ENCODE measurements around the gene CENPQ.

The CENPQ gene

DNA sequence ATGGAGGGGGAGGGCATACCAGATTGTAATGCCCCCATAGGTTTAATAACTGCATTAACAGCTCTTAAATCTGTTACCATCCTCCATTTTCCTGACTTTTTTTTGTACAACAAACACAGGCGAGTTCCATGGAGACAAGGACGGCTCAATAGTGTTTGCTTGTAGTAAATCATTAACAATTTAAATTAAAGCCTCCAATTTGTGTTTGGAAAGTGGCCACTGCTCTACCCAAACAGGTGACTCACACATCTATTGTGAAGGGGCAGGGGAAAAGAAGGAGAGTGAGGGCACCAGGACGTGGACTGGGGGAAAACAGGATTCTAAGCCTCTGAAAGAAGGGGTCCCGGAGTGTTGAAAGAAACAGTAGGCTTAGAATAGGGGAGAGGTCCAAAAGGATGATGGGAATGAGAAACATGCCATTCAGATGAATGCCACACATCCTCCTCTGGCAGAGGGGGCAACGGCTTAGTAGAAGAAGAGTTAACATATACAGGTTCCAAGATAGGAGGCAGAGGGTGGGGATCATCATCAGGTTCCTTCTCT, 43.5 kb downstream of the CENPQ start:
- no peak for DNase-seq

DNA sequence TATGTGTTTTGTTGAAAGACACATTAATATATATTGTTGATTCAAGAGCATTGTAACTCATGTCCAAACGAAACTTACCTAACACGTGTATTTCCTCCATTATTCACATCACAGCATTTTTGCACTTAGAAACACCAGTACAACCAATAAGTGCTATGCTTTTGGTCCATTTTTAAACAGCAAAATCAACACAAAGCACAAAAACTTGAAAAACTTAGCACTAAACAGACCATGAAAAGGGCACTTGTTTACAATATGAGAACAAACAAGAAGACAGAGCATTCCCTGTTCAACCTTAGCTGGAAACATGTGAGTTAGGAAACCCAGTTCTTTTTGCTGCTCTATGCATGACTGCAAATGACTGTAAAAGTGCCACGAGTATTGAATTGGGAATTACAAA, 46.2 kb downstream of the CENPQ start:
- DNase-seq: no peak

DNA sequence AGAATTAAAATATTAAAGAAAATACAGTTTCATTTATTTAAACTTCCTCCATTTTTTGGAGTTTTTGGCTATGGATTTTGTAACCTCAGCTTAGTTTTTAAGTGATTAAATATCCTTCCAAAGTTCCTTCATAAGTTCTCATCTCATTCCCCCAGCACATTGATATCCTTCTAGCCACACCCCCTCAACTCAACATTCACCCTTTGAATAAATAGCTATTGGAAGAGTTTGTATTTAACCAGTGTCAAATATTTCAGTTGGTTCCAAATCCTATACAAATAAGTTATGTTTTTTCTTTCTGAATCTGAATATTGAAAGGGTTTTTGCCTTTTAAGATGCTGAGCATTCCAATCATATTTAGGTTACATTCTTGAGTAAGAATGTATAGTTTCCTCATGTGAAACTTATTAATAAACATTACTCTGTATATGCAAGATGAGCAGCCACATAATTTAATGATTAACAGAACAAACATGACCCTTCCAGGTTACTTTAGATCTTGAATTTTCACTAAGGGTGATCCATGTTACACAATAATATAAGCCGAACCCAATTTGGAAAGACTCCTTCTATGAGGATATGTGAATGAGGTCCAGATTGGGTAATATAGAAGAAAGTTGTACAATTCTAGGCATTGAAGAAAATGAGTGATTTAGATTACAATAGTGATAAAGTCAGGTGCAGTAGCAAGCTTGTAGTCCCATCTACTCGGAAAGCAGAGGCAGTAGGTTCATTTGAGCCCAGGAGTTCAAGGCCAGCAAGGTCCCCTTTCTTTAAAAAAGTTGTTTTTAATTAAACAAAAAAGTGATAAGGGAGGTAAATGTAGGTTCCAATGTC, 50.2 kb downstream of the CENPQ start:
- no peak for DNase-seq

DNA sequence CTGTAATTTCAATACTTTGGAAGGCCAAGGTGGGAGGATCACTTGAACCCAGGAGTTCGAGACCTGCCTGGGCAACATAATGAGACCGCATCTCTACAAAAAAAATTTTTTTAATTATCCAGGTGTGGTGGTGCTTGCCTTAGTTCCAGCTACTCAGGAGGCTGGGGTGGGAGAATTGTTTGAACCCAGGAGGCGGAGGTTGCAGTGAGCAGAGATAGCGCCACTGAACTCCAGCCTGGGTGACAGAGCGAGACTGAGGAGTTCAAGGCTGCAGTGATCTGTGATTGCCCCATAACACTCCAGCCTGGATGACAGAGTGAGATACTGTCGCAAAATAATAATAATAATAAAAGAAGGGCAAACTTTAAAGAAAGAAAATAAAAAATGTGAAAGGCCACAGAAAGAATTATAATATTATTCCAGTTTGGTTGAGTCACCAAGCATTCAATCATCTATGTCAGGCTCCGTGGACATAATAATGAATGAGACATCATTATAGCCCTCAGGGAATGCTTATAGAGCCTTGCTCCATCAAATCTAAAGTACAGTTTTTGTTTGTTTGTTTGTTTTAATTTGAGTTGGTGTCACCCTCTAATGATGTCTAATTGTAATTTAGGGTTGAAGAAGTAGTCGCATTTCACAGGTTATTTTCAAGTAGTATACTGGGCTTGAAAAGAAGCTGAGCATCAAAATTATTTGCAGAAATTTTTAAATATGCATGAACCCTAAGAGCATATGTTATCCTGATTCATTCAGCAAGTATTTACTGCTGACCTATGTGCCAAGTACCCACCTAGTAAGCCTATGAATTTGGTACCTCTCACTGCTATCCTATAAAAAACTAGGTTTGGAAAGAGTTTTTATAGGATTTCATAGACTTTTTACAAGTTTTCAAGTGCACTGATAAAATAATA, 51.7 kb downstream of the CENPQ start:
- DNase-seq: no peak

DNA sequence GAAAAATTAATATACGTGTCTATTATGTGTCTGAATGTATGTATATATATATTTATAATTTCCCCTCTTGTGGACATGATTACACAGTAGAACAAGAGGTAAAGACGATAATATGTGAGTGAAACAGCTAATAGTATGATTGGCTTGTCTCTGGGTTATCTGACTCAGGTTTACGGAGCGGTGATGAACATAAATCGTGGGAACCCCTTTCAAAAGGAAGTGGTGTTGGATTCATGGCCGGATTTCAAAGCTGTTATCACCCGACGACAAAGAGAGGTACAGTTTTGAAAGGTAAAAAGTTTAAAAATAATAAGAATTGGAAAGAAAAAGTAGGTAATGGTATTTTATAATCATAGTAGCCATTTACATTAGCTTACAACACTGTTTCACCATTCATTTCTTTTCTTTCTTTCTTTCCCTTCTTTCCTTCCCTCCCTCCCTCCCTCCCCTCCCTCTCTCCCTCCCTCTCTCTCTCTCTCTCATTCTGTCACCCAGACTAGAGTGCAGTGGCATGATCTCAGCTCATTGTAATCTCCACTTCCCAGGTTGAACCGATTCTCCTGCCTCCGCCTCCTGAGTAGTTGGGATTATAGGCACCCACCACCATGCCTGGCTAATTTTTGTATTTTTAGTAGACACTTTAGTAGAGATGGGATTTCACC, 52.4 kb downstream of the CENPQ start:
- DNase-seq: no peak

DNA sequence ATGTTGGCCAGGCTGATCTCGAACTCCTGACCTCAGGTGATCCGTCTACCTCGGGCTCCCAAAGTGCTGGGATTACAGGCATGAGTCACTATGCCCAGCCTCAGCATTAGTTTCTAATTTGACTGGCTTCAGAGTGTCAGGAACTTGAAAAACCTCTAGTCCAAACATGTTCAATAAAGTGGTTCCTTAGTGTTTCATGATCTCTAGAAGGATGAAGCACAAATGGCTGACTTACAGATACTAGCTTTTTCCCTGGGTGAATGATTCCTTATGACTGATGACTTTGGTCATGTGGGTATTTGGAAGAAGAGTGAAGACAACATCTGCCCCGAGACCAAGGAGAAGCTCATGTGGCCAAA, 53.0 kb downstream of the CENPQ start:
- no peak for DNase-seq

DNA sequence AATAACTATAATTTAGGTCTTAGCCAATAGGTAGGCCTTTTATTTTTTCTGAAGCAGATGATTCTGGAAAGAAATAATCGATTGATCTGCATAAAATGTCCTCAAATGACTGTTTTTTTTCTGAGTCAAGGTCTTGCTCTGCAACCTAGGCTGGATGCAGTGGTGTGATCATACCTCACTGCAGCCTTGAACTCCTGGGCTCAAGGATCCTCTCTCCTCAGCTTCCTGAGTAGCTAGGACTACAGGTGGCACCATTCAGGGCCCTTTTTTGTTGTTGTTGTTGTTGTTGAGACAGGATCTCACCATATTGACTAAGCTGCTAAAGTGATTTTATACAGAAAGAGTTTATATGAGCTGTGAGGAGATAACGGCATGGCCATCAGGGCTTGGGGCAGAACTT, 54.7 kb downstream of the CENPQ start:
- DNase-seq: no peak

DNA sequence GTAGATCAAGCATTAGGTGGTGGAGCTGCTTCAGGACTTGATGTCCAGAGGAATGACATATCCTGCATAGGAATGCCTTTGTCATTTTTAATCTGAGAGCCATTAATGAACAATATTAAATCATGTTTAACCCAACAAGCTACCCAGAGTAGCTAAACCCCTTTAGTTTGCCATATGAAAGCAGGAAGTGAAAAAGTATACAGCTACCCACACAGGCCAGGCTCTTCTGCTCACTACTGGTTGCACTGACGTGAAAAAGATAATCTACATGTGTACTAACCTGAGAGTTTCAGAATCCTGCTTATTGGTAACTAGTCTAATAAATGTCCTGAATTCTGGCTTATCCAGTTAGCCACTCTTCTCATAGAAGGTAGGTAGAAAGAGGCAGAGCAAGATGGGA, 56.5 kb downstream of the CENPQ start:
- DNase-seq: no peak

DNA sequence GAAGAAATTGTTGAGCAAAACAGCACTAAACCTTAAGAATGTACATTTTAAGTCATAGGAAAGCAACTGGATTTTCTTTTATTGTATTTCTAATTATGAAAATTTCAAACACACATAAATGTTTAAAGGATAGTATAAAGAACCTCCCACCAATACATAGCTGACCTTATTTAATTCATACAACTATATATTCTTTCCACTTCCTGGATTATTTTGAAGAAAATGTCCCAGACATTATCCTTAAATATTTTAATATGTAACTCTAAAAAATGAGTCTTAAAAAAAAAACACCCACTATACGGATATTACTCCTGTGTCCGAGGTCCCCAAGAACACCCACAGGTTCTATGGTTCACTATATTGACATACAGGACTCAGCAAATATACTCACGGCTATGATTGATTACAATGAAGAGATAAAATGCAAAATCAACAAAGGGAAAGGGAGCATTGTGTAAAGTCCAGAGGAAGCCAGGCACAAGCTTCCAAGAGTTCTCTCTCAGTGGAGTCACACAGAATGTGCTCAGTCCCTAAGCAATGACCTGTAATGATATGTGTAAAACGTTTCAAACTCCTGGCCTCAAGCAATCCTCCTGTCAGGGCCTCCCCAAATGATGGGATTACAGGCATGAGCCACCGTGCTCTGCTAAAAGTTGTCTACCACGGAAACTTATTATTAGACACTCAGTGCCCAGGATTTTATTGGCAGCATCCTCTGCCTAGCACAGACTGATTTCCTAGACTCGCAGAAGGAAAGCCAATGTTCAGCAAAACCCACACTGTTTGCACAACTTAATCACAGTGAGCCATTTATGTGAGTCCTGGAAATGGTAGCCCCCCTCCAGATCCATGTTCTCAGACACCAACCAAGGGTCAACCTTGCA, 59.8 kb downstream of the CENPQ start:
- no peak for DNase-seq

DNA sequence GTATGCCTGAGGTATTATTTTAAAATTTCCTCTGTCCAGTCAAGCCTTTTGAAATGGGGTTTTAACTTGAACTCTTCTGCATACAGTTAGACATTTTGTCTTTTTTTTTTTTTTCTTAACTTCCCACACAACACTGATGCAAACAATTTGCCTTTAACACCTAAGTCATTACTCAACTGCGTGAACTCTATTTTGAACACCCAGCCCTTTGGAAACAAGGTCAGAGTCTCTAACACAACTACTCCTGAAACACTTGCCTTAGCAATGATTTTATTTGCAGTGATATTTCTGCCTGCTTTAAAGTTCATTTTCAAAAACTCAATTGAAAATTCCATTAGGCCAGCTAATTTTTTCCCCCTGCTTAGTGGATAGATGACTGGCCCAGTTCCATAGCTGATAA, 60.7 kb downstream of the CENPQ start:
- DNase-seq: no peak

DNA sequence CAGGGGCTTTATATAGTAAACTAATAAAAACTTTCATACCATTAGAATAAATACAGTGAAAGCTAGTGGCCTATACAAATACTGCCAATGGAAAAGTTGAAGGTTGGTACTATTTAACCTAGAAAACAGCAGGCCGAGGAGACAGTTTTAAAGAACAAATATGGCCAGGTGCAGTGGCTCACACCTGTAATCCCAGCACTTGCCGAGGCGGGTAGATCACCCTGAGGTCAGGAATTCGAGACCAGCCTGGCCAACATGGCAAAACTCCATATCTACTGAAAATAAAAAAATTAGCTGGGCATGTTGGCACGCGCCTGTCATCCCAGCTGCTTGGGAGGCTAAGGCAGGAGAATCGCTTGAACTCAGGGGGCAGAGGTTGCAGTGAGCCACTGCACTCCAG, 61.4 kb downstream of the CENPQ start:
- DNase-seq: no peak

DNA sequence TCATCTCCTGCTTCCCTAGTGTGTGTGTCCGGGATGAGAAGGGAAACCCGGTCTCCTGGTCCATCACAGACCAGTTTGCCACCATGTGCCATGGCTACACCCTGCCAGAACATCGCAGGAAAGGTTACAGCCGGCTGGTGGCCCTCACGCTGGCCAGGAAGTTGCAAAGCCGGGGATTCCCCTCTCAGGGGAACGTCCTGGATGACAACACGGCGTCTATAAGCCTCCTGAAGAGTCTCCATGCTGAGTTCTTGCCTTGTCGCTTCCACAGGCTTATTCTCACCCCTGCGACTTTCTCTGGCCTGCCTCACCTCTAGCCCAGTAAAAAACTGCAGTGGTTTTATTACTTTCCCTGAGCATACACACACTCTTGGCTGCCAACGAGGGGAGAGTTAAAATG, 63.4 kb downstream of the CENPQ start:
- no peak for DNase-seq

DNA sequence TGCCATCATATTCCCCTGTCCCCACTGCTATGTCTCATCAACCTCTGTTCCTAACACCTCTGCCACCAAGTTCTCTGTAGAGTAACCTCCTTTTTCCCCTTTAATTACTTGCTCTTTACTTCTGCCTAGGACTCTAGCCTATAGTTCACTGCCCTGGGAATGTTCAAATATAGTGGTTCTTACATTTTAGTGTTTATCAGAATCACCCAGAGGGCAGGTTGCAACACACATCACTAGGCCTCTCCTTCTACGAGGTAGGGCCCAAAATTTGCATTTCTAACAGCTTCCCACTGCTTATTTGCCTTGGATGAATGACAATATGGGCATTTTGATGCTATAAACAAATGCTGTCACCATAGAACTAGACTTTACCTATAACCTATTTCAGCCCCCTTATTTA, 64.2 kb downstream of the CENPQ start:
- no peak for DNase-seq

DNA sequence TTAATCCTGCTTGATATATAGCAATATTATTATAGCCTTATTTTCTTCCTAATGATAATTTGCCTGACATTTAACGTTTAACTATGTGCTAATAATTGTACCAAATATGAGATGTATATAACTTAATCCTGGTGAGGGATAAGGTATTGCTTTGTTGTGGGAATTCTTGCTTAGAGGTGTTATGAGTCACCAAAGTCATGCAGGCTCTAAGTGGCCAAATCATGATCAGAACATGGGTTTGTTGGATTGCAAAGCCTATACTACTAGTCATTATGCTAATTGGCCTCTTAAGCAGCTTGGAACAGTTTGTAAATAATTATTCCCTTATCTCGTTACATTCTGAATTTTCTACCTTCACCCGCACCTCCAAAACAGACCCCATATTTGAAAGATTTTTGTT, 65.4 kb downstream of the CENPQ start:
- DNase-seq: no peak

DNA sequence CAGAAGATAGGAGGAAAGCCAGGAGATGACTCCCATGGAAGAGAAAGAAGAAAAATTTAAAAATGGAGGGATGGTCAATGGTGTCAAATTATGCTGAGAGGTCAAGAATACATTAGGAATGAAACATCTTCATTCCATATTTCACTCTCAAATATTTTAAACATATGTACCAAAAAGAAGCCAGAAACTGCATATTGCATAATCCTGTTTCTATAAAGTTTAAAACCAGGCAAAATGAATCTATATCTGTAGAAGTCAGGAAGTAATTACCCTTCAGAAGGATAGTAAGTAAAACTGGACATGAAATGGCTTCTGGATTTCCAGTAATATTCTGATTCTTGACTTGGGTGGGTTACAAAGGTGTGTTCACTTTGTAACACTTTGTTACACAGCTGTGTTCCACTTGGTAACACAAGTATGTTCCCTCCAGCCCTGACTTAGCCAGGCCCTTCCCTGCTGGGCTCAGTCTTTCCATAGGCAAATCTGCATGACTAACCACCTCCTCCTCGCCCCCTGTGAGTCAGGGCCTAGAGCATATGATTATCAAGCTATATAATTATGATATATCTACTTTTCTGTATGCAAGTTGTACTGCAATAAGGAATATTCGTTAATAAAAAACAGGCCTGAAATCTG, 67.1 kb downstream of the CENPQ start:
- DNase-seq: no peak

DNA sequence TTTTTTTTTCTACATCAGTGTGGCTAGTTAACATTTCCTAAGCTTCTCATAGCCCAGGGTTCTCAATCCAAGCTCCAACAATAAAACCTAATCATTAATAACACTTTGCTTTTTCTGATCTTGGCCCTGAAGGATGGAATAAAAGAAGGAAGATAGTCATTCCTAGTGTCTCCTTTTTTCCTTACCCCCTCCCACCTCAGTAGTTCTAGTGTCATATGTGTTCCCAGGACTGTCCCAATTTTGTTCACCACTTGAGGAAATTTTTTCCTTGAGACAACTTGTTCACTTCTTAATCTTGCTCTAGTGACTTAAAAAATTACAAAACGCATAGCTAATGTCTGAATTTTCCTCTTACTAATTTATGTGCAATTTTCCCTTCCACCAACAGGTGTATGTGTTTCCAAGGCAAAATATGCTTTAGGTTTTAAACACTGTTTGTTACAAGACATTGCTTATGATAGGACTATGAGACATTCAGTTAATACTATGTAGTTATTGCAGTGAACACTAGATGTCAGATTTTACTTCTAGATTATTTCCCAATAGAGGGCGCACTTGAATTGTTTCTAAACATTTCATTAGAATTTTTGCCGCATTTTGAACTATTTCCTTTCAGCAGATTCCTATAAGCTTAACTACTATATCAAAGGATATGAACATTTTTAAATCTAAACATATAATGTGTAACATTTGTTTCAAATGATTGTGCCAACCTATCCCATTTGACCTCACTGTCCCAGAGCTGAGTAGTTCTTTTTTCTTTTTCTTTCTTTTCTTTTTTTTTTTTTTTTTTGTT, 68.8 kb downstream of the CENPQ start:
- no peak for DNase-seq

DNA sequence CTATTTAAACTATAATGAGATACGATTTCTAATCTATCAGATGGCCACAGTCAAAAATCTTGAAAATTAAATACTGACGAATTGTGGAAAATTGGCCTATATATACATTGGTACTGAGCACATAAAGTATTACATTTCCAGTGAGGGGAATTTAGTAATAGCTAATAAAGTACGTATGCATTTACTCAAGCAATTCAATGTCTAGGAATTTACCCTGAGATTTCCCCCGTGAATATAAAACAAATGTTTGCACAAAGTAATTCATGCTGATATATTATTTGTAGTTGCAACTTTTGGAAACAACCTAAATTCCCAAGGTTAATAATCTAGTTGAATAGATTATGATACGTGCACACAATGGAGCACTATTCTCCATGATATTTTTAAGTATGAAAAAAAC, 72.6 kb downstream of the CENPQ start:
- no peak for DNase-seq

DNA sequence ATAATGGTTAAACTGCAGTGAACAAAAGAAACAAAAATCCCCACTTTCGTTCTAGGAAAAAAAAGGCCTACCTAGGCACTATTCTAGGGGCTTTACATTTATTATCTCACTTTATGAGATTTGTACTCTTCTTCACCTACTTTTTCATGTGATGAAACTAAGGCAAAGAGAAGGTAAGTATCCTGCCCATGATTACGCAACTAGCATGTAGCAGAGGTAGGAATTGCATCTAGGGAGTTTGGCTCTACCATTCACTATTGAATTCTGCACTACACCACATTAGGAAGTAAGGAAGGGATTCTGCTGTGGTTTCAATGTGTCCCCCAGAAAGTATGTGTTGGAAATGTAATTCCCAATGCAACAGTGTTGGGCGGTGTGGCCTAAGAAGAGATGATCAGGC, 75.9 kb downstream of the CENPQ start:
- DNase-seq: no peak

DNA sequence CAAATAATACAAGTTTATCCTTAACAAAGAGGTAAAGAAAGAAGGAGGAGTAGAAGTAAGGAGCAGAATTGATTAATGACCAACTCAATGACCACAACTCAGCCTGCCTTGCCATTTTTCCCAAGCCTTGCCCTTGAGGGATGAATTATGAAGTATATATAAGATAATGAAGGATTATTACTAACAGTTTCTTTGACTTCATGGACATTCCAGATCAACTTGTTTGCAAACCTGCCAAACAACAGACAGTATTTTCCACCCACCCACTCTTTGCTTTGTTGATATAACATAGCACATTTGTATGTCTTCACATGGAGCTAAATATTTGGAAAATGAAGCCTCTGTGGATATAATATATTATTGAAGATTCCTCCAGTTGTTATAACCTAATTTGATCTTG, 77.4 kb downstream of the CENPQ start:
- DNase-seq: no peak

DNA sequence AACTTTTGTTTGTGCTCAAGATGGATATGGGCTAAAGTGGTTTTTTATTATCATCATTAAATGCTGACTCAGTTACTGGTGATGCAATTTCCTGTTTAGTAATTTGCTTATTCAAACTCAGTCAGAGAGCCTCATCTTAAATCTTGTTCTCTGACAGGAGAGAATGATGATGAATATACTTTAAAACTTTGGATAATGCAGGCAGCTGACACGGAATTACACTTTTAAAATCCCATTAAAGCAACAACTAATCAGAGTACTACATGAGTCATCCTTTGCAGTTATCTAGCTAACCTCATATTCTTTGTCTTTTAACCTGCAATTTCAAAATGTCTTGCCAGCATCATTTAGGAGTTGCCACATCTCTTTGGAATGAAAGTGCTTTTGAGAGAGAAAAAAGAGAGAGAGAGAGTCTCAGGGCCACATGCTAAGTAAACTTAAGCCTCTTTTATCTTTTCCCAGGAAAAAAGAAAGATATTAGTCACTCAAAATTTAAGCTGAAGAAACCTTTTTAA, 78.1 kb downstream of the CENPQ start:
- no peak for DNase-seq

DNA sequence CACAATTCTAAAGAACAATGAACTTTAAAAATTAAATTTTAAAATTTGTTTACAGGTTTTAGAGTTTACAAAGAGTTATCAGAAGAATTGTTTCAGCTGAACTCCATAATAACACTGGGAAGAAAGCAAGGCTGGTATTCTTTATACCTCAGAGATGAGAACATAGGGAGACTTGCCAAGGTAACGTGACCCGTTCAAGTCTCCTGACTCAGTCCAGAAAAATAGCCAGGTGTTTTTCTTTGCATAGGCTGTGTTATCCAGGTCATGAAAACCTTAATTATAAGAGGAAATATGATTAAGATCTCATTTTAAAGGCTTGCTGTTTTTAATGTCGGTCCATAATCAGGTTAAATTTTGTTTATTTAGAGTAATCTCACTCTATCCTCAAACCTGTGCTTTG, 78.8 kb downstream of the CENPQ start:
- DNase-seq: no peak
